ENCODE measurements around the gene UBAP2. TPM values are rescaled to one million over a fixed set of nuclear protein-coding genes. Genes with fewer than 3 reads are reported as not detected.

Gene UBAP2
- total RNA-seq, 1 experiment from 2014 or later = 12.3 TPM

DNA sequence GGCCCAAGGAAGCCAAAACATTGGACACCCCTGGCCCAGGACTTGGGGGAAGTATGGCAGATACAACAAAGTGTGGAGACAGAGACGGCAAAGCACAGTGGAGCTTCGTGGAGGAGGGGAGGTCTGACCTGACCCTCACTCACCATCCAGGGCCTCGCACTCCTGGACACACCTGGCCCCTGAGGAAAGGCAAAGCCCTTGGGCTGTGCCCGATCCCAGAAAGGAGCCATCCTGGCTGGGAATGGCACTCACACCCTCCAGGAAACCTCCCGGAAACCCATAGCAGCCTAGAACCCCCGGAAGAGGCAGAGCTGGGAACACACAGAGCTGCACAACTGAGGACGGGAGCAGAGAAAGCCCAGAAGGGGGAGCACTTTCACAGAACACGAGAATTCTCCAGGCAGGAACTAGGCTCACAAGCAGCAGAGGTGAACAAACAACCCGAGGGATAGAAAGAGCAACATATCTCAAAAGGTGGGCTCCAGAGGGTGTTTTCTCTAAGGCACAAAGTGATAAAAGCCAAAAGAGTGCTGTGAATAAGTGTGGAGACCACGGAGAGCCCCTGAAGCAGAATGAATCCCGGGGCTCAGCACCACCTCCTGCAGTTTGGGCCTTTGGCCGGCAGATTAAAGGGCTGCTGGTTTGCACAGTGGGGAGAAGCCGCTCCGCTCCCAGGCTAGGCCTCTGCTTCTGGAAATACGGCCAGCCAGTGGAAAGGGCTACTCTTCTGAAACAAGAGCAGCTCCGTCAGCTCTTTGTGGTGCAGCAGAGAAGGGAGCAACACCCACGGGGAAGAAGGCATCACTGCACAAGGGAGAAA, 123.5 kb downstream of the UBAP2 start:
- DNase-seq (ENCODE audit: low read depth) = peak; percentile 35

- no peak for DNase-seq (ENCODE audit: low read depth)
Measured at GRCh38 chr9:33923998-33924701, 124.5 kb downstream of the UBAP2 start.

GRCh38 chr9:33923079-33923478, 125.6 kb downstream of the UBAP2 start:
- DNase-seq (ENCODE audit: low read depth) = no peak

GRCh38 chr9:33921967-33922895, 126.5 kb downstream of the UBAP2 start:
- peak; percentile 15 for DNase-seq (ENCODE audit: low read depth)

- DNase-seq (ENCODE audit: low read depth) = no peak
Measured at GRCh38 chr9:33919276-33919897, 129.3 kb downstream of the UBAP2 start.

DNA sequence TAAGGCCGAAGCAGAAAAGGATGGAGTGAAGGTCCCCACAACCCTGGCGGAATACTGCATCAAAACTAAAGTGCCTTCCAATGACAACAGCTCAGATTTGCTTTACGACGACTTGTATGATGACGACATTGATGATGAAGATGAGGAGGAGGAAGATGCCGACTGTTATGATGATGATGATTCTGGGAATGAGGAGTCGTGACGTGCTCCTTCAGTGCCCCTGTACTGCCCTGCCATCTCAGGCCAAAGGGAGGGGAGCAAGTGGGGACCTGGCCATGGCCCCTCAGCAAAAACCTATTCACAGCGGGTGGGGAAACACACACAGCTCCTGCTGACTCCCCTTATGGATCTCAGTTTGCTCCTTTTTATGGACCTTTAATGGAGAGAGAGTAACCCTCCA, 131.7 kb downstream of the UBAP2 start:
- no peak for DNase-seq (ENCODE audit: low read depth)

DNA sequence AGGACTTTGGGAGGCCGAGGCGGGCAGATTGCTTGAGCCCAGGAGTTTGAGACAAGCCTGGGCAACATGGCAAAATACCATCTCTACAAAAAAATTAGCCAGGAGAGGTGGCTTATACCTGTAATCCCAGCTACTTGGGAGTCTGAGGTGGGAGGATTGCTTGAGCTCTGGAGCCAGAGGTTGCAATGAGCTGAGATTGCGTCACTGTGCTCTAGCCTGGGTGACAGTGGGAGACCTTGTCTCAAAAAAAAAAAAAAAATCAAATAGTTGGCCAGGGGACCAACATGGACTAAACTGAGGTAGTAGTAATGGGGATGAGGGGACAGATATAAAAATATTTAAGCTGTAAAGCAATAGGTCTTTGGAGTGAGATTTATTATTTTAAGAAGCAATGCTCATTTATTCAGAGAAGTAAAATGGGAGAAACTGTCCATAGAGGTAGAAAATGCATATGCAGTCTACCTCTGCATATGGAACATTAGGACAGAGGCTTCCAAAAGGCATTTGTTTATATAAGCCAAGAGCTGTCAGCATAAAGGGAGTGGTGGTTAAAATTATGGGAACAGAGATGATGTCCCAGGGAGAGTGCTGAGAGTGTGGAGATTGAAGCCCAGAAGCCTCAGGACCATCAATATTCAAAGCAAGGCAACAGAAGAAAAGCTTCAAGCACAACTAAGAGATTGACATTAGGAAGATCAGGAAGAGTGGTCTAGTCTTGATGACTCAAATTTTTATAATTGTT, 133.6 kb downstream of the UBAP2 start:
- DNase-seq (ENCODE audit: low read depth) = no peak

- no peak for DNase-seq (ENCODE audit: low read depth)
Measured at GRCh38 chr9:33913541-33913940, 135.1 kb downstream of the UBAP2 start.

- DNase-seq (ENCODE audit: low read depth) = no peak
Measured at GRCh38 chr9:33908749-33909148, 139.9 kb downstream of the UBAP2 start.

DNA sequence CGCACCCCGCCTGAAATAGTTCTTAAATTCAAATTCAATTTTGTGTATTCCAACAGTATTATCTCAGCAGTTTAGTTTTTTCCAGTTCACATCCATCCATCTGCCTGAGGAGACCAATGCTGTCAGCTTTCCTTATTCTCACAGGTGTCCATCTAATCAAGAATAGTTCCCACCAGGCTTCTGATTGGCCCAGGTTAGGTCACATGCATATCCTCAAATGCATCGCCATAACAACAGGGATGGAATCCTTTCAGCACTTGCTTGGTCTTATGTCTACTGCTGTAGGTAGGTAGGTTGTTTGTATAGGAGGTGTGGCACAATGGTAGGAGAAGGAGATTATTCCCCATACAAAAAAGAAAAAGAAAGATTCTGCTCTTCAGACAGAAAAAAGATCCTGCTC, 140.6 kb downstream of the UBAP2 start:
- DNase-seq (ENCODE audit: low read depth) = no peak

DNA sequence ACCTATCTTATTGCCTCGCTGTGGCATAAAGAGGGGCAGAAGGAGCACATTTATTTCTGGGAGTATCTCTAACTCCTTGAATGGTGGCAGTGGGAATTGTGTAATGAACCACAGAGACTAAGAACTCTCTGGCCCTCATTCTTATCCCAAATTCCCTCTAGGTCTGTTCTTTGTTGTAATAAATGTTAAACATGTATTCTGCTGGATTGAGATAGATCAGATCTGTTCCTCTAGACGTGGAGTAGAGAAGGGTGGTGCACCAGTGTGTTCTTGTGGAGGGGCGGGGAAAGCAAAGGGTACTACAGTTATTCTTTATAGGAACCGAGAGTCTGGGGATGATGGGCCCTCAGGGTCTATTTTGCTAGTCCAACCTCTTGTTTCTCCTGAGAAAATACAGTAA, 141.3 kb downstream of the UBAP2 start:
- no peak for DNase-seq (ENCODE audit: low read depth)

- no peak for DNase-seq (ENCODE audit: low read depth)
Measured at GRCh38 chr9:33906769-33907168, 141.9 kb downstream of the UBAP2 start.

- no peak for DNase-seq (ENCODE audit: low read depth)
Measured at GRCh38 chr9:33905137-33905536, 143.6 kb downstream of the UBAP2 start.

DNA sequence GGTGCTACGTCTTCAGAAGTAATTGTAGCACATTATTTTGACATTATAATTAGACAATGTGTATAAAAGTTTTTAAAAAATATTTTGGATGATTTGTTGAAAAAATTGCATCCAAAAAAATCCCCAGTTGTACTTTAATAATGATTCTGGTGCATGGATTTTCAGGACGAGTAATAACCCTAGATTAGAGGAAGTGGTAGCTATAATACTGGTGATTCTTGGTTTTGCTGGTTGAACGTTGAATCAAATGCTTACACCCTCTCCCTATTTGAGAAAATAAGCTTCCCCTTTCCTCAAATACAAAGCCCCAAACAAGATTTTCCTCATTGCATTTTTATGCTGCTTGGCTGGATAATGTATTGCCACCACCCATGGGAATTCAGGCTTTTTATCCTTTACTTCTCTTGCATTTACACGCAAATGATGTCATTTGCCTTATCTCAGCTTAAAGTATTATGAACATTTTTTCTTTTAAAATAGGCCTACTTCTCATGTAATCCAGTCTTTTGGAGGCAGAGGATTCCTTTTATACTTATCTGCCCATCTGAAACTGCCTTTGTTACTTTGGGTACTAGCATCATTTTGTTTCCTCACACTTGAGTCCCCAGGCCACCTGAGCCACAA, 145.4 kb downstream of the UBAP2 start:
- DNase-seq (ENCODE audit: low read depth) = no peak

DNA sequence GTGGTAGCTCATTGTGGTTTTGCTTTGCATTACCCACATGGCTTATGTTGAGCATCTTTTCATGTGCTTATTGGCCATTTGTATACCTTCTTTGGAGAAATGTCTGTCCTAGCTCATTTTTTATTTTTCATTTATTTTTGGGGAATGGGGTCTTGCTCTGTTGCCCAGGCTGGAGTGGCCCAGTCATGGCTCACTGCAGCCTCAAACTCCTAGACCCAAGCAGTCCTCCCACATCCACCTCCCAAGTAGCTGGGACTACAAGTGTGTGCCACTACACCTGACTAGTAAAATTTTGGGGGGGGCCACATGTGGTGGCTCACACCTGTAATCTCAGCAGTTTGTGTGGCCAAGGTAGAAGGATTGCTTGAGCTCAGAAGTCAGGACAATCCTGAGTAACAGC, 154.4 kb downstream of the UBAP2 start:
- DNase-seq (ENCODE audit: low read depth) = no peak

GRCh38 chr9:33893861-33894260, 154.8 kb downstream of the UBAP2 start:
- DNase-seq (ENCODE audit: low read depth) = no peak

DNA sequence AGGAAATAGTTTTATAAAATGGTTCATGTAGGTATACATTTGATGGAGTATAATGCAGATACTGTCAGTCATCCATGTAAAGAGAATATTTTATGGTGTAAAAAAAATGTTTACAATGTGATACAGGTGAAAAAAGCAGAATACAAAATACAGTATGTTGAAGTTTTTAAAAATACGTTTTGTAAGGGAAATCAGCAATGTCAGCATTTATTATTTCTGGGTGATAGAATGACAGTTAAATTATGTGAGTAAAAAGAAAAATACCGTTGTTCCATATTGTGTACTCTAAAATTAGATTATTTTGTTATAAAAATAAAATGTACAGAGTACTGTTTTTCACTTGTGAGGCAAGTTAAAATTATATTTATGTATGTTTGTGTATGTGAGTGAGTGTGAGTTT, 162.7 kb downstream of the UBAP2 start:
- no peak for DNase-seq (ENCODE audit: low read depth)

GRCh38 chr9:33884856-33885701, 163.6 kb downstream of the UBAP2 start:
- peak; percentile 18 for DNase-seq (ENCODE audit: low read depth)

GRCh38 chr9:33881635-33882034, 167.1 kb downstream of the UBAP2 start:
- DNase-seq (ENCODE audit: low read depth) = peak; percentile 4

Measured in RPMI7951 (cell line).